OCI-LY7 (cell line): ENCODE measurements around the gene ANKRD7.

Experiments
- CTCF ChIP-seq: fragments of 200-600 bp; sonication (generic); conservative IDR thresholded peaks from 2 replicates; pipeline ENCODE4 v1.5.1; 2014; ENCODE audit warnings: mild to moderate bottlenecking, antibody characterized with exemption, low read length, moderate library complexity, mixed read lengths
- EZH2phosphoT487 ChIP-seq: fragments of 200-600 bp; sonication (generic); IDR thresholded peaks from 2 replicates; pipeline ENCODE4 v1.6.1; 2018; ENCODE audit warnings: low read depth, borderline replicate concordance, mild to moderate bottlenecking, mixed run types, antibody characterized with exemption, low read length, moderate library complexity, mixed read lengths

- no peak for TF ChIP-seq CTCF
- TF ChIP-seq EZH2phosphoT487 = no peak
These were observed 45.3 kb upstream of the ANKRD7 start for GRCh38 chr7:118179191-118179590.
